Measurements from ENCODE around the gene SNX18.

GRCh38 chr5:54492178-54492577 is 25.4 kb upstream of the SNX18 start:
- TF ChIP-seq ZNF274 (IDR thresholded peaks at IDR 0.05; ENCODE audit: low read length): no peak
- TF ChIP-seq ZNF274 (tag by site-specific recombination; IDR thresholded peaks at IDR 0.05; ENCODE audit: borderline replicate concordance): no peak
- no peak for TF ChIP-seq CTCF (tag by site-specific recombination; IDR thresholded peaks at IDR 0.05)
- no peak for TF ChIP-seq REST (tag by site-specific recombination; IDR thresholded peaks at IDR 0.05)
- no peak for TF ChIP-seq ZNF24 (tag by site-specific recombination; IDR thresholded peaks at IDR 0.05)
- TF ChIP-seq ZNF133 (tag by site-specific recombination; IDR thresholded peaks at IDR 0.05): no peak
- TF ChIP-seq ZNF211 (tag by site-specific recombination; IDR thresholded peaks at IDR 0.05; ENCODE audit: low read depth): no peak
